NCI-H82 (cell line): ENCODE data around the gene RFX3.

ENCODE experiments used
- DNase-seq: peaks from one replicate; lab custom pipeline; 2025; lab: John Stamatoyannopoulos, UW

RFX3 gene

DNA sequence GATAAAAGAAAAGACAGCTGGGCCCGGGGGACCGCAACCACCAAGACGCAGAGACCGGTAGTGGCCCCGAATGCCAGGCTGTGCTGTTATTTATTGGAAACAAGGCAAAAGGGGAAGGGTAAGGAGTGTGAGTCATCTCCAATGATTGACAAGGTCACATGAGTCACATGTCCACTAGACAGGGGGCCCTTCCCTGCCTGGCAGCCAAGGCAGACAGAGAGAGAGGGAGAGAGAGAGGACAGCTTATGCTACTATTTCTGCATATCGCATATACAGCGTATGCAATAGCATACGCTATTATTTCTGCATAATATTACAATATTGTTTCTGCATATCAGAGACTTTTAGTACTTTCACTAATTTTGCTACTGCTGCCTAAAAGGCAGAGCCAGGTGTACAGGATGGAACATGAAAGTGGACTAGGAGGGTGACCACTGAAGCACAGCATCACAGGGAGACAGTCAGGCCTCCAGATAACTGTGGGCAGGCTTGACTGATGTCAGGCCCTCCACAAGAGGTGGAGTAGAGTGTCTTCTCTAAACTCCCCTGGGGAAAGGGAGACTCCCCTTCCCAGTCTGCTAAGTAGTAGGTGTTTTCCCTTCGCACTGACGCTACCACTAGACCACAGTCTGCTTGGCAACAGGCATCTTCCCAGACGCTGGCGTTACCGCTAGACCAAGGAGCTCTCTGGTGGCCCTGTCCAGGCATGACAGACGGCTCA lies 50.3 kb downstream of the RFX3 start:
- no peak for DNase-seq

- no peak for DNase-seq
Observed at GRCh38 chr9:3474821-3475220, 51.0 kb downstream of the RFX3 start.

DNA sequence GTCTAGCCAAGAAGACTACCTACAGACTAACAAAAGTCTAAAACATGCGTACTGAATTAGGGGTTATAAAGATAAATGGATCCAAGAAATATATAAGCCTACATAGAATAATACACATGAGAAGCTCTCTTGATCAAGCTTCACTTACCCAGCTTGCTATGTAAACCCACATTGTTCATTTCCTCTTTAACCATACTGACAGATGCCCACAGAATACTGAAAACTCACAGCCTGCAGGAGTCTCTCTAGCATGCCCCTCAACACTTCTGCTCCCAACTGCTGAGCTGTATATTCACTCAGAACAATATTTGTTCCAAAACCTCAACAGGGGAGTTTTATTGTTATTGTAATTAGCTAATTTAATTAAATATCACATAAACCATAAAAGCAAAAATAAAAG lies 52.4 kb downstream of the RFX3 start:
- peak; percentile 12 for DNase-seq

DNA sequence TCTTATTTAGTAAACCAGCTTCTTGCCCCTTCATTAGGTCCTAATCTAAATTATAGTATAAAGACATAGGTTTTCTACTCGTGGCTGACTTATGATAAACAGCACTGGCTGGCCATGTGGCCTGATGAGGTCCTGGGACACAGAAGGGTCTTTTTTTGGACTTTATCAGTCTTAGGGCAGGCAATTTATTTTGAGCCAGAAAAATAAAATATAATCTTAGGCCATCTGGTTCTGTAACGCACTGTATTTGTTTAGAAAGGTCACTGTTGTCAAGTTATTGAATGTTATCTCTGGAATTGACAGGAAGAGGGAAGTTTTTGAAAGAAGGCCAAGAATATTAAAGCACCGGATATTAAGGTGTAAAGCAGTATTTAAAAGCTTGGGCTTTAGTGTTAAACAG lies 53.9 kb downstream of the RFX3 start:
- DNase-seq, result no peak

DNA sequence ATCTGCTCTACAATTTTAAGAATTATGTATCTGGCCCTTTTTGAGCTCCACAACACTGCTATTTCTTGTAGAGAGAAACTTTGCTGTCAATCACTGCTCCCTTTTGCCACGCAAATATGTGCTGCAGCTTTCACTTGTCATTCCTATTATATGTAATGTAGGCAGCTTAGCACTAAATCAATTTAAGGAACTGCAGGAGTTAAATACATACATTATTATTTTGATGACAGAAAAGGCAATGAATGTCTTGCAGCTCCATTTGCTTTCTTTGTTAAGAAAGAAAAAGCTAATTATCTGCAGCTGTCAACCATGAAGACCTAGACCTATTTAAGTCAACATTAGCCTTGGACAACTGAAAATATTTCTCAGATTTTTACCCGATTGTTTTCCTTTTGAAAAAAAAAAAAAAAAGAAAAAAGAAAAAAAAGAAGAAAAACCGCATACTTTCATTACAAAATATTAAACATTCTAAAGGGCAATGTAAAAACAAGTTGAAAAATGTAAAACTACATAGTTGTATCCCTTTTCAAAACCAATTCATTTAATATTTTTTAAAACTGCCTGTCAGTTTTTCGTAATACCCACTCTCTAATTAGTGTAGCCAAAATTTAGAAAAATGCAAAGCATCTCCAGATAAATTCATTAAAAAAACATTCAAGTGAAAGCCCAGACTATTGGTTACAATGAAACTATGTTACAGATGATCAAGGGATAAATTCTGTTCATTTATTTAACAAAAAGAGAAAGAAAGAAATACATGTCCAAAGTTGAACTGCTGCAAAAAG lies 57.2 kb downstream of the RFX3 start:
- DNase-seq, result no peak

DNA sequence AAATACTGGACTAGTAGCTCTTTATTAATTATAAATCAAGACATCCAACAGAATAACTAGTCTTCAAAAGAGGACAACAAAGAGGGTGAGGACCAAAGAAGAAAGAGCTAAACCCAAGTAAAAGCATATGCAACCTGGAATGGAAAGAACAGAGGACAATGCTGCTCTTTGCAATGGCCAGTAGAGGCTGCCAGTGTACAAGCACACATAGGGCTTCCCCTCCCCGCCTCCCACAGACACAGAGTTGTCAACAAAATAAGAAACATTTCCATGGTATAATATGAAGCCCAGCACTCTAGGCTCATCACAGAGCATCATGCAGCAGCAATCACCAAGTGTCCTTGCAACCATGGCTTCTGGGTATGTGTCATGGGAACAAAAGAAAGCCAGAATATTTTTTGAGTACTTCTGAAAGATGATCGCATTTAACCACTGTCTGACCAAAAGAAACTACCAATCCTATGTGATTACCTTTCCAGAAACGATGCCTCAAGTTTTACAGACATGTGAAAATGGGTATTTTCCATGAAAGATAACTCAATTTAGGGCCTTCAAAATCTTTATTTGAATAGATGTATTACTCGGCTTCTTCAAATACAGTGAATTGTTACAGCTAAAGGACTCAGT lies 58.1 kb downstream of the RFX3 start:
- DNase-seq, result peak; percentile 76

- DNase-seq, result no peak
Observed at GRCh38 chr9:3464033-3464638, 61.7 kb downstream of the RFX3 start.

DNA sequence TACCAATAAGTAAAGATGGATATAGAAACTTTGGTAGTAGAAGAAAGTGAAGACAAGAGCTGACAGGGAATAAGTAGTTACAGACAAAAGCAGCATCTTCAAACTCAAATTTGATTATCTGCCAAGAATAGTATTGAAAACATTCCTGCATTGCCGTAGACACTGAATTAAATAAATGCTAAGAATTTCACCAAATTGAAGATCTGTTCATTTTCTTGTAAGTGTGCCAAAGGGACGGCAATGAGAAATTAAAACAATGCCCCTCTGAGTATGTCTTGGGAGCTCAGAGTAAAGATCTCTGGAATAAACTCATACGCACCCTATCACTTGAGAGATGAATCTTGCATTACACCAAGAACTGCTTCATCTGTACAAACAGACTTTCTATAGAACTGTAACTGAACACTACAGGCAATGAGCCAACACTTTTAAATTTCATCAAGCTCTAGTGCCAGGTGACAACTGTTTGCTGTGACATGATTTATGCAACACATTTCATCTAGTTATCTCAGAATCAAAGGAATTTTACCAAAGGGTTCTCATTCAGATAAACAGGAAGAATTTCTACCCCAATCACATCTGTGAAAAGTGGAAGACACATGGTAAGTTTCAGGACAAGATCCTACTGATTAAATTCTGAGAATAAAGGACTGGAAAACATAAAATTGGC lies 66.9 kb downstream of the RFX3 start:
- DNase-seq, result no peak

DNA sequence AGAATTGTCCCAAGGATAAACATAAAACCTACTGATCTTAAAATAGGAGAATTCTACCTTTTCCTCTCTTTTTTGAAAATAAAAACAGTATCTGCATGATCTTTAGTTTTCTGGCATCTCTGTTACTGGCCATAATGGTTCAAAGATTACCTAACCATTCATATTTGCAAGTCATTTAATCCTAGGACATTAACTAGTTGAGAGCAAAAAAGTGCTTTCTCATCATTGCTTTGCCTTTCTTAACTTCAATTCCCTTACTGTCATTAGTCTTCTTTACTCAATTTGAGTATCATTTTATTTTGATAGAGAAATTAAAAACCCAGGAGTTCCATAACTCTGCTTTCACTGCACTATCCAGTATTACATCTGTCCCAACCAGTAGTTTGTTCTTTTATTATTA lies 68.6 kb downstream of the RFX3 start:
- no peak for DNase-seq

GRCh38 chr9:3455717-3456116 lies 70.1 kb downstream of the RFX3 start:
- DNase-seq, result no peak

- no peak for DNase-seq
Observed at GRCh38 chr9:3455094-3455493, 70.7 kb downstream of the RFX3 start.

DNA sequence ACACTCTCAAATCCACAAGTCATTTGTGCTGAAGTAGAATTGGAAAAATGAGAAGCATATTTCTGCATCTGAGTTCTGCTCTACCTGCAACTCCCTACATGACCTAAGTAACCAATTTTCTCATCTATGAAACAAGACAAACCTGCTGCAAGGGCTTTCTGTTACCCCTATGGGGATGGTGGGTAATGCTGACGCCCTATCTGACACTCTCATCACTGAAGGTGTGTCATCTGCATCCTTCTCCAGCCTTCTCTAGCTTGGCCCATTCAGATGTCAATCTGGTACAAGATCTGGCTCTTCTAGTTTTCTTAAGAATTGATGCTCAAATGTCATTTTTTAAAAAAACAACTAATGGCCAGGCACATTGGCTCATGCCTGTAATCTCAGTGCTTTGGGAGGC lies 73.8 kb downstream of the RFX3 start:
- no peak for DNase-seq

DNA sequence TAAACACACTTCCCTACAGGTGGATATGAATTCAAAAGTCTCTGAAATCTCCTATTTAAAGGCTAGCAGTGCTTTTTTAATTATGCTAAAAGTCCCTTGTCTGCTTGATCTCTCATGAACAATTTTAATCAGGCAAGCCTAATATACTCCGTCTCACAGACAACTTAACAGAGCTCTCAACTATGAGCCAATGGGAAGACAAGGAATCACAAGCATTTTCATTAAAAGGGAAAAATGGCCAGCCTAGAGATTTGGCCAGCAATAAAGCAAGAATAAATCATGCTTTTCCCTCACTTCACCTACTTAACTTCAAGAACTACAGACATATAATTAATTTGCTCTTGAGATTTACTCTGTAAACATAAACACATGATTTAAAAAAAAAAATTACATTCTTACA lies 78.0 kb downstream of the RFX3 start:
- DNase-seq, result no peak

DNA sequence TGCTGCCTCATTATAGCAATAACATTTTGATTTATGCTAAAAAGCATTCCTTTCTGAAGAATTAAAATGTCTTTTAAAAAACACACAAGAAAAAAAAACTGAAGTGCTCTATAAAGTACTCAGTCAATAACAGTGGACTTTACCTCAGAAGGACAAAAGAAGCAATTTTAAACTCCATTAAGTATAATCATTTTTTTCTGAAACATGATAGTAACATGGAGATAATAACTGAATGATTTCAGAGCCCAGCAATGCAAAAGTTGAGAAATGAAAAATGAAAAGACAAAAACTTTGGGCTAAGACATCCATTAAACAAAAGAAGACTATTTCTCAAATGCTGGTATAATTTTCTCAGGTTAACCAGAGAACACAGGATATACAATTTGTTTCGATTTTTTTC lies 78.7 kb downstream of the RFX3 start:
- no peak for DNase-seq

DNA sequence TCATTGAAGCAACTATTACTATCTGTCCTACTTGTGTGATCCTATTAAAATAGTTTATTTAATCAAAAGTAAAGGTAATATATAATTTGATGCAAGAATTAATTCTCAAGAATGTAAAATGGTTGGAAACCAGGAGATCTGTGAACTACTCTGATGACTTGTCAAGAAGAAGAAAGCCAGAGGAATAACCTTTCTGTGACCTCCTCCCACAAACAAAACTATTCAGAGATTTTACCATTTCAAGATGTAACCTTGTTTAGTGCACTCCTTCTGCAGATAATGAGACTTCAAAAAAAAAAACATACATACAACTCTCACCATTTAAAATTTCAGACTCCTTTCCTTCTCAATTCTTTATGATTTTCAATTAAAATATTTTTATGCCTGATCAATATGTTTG lies 79.5 kb downstream of the RFX3 start:
- DNase-seq, result no peak

DNA sequence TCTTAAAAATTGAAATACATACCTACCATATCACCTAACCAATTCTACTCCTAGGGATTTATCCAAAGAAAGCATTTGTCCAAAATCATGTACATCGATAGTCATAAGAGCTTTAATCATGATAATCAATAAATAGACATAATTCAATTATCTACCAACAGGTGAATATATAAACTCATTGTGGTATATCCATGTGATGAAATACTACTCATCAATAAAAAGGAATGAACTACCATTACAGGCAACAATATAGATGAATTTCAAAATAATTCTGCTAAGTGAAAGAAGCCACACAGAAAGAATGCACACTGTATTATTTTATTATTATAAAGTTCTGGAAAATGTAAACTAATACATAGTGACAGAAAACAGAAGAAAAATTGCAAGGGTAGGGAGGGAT lies 81.8 kb downstream of the RFX3 start:
- no peak for DNase-seq

GRCh38 chr9:3441197-3441816 lies 84.5 kb downstream of the RFX3 start:
- peak; percentile 57 for DNase-seq

DNA sequence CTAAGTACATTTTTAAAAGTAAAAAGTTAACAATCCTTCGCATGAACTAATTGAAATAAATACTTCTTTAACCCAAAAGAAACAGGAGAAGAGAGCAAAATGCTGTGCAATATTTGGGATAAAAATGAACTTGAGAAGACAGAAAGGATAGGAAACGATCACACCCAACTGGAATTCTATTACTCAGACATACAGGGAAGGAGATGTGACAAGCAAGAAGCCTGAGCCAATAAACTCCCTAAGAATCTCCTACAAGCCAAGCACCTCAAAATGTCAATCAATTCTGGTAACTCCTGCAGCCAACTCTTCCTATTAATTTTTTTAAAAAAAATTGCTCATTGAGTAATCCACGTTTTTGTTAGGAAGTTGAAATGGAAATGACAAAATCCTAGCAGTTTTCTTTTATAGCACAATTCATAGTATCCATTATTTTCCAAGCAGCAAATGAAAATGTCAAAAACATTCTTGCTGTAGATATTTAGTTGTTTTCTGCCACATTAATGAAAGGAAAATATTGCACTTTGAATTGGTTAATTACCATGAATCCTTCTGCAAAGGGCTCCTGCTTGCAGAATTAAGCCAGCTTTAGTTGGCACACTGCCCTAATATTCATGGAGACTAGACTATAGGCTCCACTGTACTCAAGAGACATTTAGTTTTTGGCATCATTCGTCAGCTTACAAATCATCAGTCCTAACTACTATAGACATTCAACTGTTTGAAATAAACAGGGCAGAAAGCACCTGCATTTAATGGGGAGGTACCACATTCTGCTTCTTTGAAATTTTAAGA lies 89.0 kb downstream of the RFX3 start:
- DNase-seq, result peak; percentile 57

DNA sequence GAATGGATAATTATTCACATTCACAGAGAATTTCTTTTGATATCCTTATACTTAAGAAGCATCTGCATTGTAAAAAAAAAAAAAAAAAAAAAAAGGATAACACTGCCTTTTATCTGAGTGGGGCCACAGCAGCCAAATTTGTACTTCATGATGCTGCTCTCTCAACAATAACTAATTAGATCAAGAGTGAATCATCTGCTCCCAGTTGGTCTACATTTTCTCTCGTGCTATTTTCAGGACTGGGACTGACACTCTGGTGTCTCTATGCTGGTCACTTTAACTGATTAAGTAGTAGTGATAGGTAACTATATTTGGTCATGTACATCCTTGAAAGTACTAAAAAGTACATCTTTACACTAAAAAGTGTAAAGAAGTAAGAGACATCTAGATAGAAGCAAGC lies 90.1 kb downstream of the RFX3 start:
- DNase-seq, result no peak

GRCh38 chr9:3434594-3434993 lies 91.2 kb downstream of the RFX3 start:
- no peak for DNase-seq

GRCh38 chr9:3433754-3434153 lies 92.0 kb downstream of the RFX3 start:
- DNase-seq, result no peak
